Uterus (tissue), 4 donors: ENCODE results near the gene KCNIP1. TPM values are rescaled to one million over a fixed set of nuclear protein-coding genes. Genes with fewer than 3 reads are reported as not detected.

ENCODE experiments used
- DNase-seq, 2 donors: peaks; one replicate each; pipeline ENCODE4 v3.0.0-alpha.2; 2019 to 2020
- H3K27ac ChIP-seq, 2 donors: fragments of 200-600 bp; sonication (generic); 1 replicate in 1 of 2; 2 replicates in 1 of 2; pipeline ENCODE4 v1.5.1; 2016 to 2018
- H3K27me3 ChIP-seq, 2 donors: fragments of 200-600 bp; sonication (generic); one replicate each; pipeline ENCODE4 v1.5.1; 2018 to 2019; ENCODE audit warnings: control low read depth in 1 of 2
- H3K36me3 ChIP-seq, 2 donors: fragments of 200-600 bp; sonication (generic); one replicate each; pipeline ENCODE4 v1.5.1; 2019; ENCODE audit warnings: control low read depth in 1 of 2
- H3K4me1 ChIP-seq, 2 donors: fragments of 200-600 bp; sonication (generic); one replicate each; pipeline ENCODE4 v1.5.1; 2018 to 2019; ENCODE audit warnings: control low read depth in 1 of 2
- H3K4me3 ChIP-seq, 2 donors: fragments of 200-600 bp; sonication (generic); 1 replicate in 1 of 2; 2 replicates in 1 of 2; pipeline ENCODE4 v1.5.1; 2018 to 2019; ENCODE audit warnings: mild to moderate bottlenecking in 1 of 2
- H3K9me3 ChIP-seq, 2 donors: fragments of 200-600 bp; sonication (generic); one replicate each; pipeline ENCODE4 v1.5.1; 2019; ENCODE audit warnings: control low read depth in 1 of 2
- POLR2A ChIP-seq, 2 donors: fragments of 450-650 bp; IDR thresholded peaks; one replicate each; pipeline ENCODE4 v1.6.1; 2016; ENCODE audit warnings: antibody characterized with exemption in 2 of 2, mild to moderate bottlenecking in 1 of 2, moderate library complexity in 1 of 2
- intact Hi-C: fragments of 100-400 bp; cut with DNase I; formaldehyde crosslinking; loops from one replicate; pipeline ENCODE4 v1.15.1; 2023; ENCODE audit warnings: low total_unique reads
- total RNA-seq, 4 donors: library from RNA; depleted of rRNA in 3 of 4; stranded (reverse); fragments of >200 nt in 3 of 4; gene quantifications; one replicate each; pipeline versions ENCODE4 v1.1.0 to v1.2.4, GENCODE V29; 2014 to 2023
- TF ChIP-seq, protein P1 (sequence below), 4 experiments: fragments of 200-600 bp in 2 of 4; fragments of 450-650 bp in 2 of 4; sonication (generic) in 2 of 4; IDR thresholded peaks; one replicate each; pipeline ENCODE4 v1.5.1; 2016 to 2019; ENCODE audit warnings: antibody characterized with exemption in 4 of 4, mild to moderate bottlenecking in 2 of 4, moderate library complexity in 1 of 4
- donor health status: DM: yes; HTN: yes; CAD: no.

Gene KCNIP1
- total RNA-seq, 4 donors from 2014 or later = 1.3 to 7.0 (median 3.9) TPM

DNA sequence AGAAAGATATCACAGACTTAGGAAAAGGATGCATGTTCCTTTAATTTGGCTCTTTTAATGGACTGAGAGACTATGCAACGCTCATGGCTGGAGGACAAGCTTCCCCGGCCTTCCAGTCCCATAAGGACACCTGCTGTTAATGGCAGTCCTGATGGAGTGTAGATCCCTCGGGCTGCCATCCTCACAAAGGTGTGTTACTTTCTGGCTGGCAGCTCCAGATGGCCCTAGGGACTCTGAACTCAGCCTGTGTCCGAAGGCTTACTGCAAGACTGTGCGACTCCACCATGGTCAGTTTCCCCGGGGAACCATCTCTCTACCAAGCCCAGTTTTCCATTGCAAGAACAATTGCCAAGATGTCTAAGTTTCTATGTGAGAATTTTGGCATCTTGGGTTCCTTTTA lies 25.5 kb upstream of the KCNIP1 start:
- intact Hi-C loops = no loop called here
- no peaks in the 10 kb centered on the region for H3K36me3 ChIP-seq
- TF ChIP-seq, protein P1, sequence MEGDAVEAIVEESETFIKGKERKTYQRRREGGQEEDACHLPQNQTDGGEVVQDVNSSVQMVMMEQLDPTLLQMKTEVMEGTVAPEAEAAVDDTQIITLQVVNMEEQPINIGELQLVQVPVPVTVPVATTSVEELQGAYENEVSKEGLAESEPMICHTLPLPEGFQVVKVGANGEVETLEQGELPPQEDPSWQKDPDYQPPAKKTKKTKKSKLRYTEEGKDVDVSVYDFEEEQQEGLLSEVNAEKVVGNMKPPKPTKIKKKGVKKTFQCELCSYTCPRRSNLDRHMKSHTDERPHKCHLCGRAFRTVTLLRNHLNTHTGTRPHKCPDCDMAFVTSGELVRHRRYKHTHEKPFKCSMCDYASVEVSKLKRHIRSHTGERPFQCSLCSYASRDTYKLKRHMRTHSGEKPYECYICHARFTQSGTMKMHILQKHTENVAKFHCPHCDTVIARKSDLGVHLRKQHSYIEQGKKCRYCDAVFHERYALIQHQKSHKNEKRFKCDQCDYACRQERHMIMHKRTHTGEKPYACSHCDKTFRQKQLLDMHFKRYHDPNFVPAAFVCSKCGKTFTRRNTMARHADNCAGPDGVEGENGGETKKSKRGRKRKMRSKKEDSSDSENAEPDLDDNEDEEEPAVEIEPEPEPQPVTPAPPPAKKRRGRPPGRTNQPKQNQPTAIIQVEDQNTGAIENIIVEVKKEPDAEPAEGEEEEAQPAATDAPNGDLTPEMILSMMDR (IDR thresholded peaks at IDR 0.05) = no peak
- no peak for TF ChIP-seq POLR2A (IDR thresholded peaks at IDR 0.05)
- H3K27ac ChIP-seq = no peak overlapping the region
- no peaks in the 10 kb centered on the region for H3K4me1 ChIP-seq
- no peaks in the 10 kb centered on the region for H3K9me3 ChIP-seq
- H3K27me3 ChIP-seq = no peaks in the 10 kb centered on the region
- no peak overlapping the region for H3K4me3 ChIP-seq
- no peak for DNase-seq

DNA sequence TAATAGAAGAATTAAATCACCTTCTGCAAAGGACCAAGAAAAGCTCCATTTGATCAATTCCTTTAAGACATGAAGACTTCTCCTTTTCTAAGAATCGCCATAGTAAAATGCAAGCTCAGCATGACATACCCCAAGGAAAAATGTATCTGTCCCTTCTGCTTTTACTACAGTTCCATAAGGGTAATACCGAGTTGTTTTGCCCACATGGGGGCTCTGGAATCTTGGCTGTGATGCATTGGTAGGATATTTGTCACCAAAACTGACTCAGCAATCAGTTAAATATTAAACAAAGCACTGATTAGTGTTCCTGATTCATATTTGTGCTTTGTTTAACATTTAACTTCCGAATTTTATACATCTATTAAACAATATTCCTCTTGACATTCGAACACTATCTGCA lies 24.3 kb upstream of the KCNIP1 start:
- Histone ChIP-seq H3K27me3 (no peaks in the 10 kb centered on the region), H3K9me3 (no peaks in the 10 kb centered on the region), H3K4me1 (no peaks in the 10 kb centered on the region), H3K36me3 (no peaks in the 10 kb centered on the region), H3K27ac (no peak overlapping the region), H3K4me3 (no peak overlapping the region)
- DNase-seq = no peak
- intact Hi-C loops = no loop called here
- TF ChIP-seq, protein P1 (IDR thresholded peaks at IDR 0.05) = no peak

DNA sequence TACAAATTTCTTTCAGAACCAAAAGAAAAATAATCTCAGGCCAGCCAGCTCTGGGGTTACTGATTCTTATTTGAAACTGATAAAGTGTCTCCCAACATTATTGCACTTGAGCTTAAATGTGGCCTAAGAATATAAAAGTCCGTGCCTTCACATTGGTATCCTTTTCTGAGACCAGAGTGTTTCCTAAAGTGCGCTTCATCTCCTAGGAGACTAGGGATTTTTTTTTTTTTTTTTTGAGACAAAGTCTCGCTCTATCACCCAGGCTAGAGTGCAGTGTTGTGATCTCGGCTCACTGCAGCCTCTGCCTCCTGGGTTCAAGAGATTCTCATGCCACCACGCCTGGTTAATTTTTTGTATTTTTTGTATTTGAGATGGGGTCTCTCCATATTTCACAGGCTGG lies 23.6 kb upstream of the KCNIP1 start:
- H3K4me3 ChIP-seq = no peak overlapping the region
- TF ChIP-seq, protein P1 (IDR thresholded peaks at IDR 0.05) = no peak
- no peak for TF ChIP-seq POLR2A (IDR thresholded peaks at IDR 0.05)
- intact Hi-C loops = no loop called here
- H3K4me1 ChIP-seq = no peaks in the 10 kb centered on the region
- DNase-seq = no peak
- H3K36me3 ChIP-seq = no peaks in the 10 kb centered on the region
- no peaks in the 10 kb centered on the region for H3K27me3 ChIP-seq
- H3K9me3 ChIP-seq = no peaks in the 10 kb centered on the region
- H3K27ac ChIP-seq = no peak overlapping the region

DNA sequence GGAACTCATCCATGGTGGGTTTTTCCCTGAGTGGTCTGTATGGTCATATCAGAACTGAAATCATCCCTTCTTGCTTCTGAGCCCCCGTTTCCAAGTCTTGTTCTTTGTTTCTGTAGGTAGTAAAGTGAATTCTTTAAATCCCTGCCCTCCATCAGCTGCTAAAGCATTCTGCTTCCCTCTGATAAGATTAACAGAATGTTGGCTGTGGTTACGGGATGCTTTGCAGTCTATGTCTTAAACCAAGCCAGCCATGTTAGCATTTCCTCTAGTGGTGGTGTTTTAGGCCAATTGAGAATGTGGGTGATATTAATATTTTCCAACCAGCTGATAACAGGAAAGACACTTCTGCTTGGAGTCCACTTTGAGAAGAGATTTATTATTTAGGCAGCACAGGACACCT lies 22.0 kb upstream of the KCNIP1 start:
- no peaks in the 10 kb centered on the region for H3K36me3 ChIP-seq
- H3K27ac ChIP-seq = no peak overlapping the region
- intact Hi-C loops = no loop called here
- H3K4me1 ChIP-seq = no peaks in the 10 kb centered on the region
- DNase-seq = no peak
- no peaks in the 10 kb centered on the region for H3K9me3 ChIP-seq
- TF ChIP-seq POLR2A (IDR thresholded peaks at IDR 0.05) = no peak
- TF ChIP-seq, protein P1 (IDR thresholded peaks at IDR 0.05) = no peak
- no peaks in the 10 kb centered on the region for H3K27me3 ChIP-seq
- H3K4me3 ChIP-seq = no peak overlapping the region

DNA sequence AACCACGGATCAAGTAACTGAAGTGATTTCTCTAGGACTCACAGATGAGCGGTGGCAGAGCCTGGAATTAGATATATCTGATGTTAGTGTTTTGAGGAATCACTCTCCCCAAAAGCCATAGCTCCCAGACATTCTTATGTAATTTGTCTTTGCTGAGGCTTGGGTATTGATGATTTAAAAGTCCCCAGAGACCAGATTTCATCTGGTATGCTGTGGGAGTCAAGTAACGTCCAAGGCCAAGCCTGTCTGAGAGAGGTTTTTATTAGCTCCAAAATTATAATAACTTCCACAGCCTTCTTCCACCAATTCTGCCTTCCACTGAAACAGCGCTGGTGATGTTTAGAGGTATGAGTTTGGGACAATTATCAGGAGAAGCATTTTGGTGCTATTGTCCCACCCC lies 21.3 kb upstream of the KCNIP1 start:
- TF ChIP-seq, protein P1 (IDR thresholded peaks at IDR 0.05) = no peak
- no peak for TF ChIP-seq POLR2A (IDR thresholded peaks at IDR 0.05)
- Histone ChIP-seq H3K27me3 (no peaks in the 10 kb centered on the region), H3K4me1 (no peaks in the 10 kb centered on the region), H3K36me3 (no peaks in the 10 kb centered on the region), H3K4me3 (no peak overlapping the region), H3K27ac (no peak overlapping the region), H3K9me3 (no peaks in the 10 kb centered on the region)
- DNase-seq = no peak
- intact Hi-C loops = no loop called here
